SK-N-SH treated with all-trans-retinoic acid at 6 μM for 48 hours (cell line): ENCODE measurements around the gene DCBLD2.
"Not testable (repeated sequence)": the region's sequence is repeated elsewhere in the genome, so short reads cannot be mapped to it uniquely, and the experiment has no call there.

ENCODE experiments used
- ARNTL ChIP-seq: fragments of 450-650 bp; formaldehyde crosslinking; IDR thresholded peaks from 2 replicates; pipeline ENCODE4 v1.5.0; 2020; ENCODE audit warnings: low read depth, mild to moderate bottlenecking, moderate library complexity, borderline replicate concordance
- BACH2 ChIP-seq: fragments of 250-450 bp; sonication (Bioruptor Pico); IDR thresholded peaks from 2 replicates; pipeline ENCODE4 v1.9.0; 2021; ENCODE audit warnings: mild to moderate bottlenecking, borderline replicate concordance
- CSDC2 ChIP-seq: fragments of 250-450 bp; sonication (Bioruptor Pico); IDR thresholded peaks from 2 replicates; pipeline ENCODE4 v1.5.0; 2020; ENCODE audit warnings: mild to moderate bottlenecking, moderate library complexity
- ESRRG ChIP-seq: fragments of 250-450 bp; sonication (Bioruptor Pico); IDR thresholded peaks from 2 replicates; pipeline ENCODE4 v1.6.1; 2021; ENCODE audit warnings: mild to moderate bottlenecking
- RARB ChIP-seq: fragments of 250-450 bp; sonication (Bioruptor Pico); IDR thresholded peaks from 2 replicates; pipeline ENCODE4 v1.8.0; 2021; ENCODE audit warnings: mild to moderate bottlenecking, moderate library complexity
- SNAI2 ChIP-seq: fragments of 250-450 bp; sonication (Bioruptor Pico); IDR thresholded peaks from 2 replicates; pipeline ENCODE4 v1.5.0; 2020; ENCODE audit warnings: mild to moderate bottlenecking, moderate library complexity
- TOX ChIP-seq: fragments of 250-450 bp; sonication (Bioruptor Pico); IDR thresholded peaks from 2 replicates; pipeline ENCODE4 v1.8.0; 2021; ENCODE audit warnings: mild to moderate bottlenecking, moderate library complexity, borderline replicate concordance
- ZFP30 ChIP-seq: fragments of 450-650 bp; formaldehyde crosslinking; IDR thresholded peaks from 2 replicates; pipeline ENCODE4 v1.5.0; 2022; ENCODE audit warnings: mild to moderate bottlenecking, moderate library complexity
- ZNF565 ChIP-seq: fragments of 450-650 bp; formaldehyde crosslinking; conservative IDR thresholded peaks from 2 replicates; pipeline ENCODE4 v1.5.0; 2020; ENCODE audit warnings: low read depth, mild to moderate bottlenecking, moderate library complexity
- TF ChIP-seq, protein P1 (sequence below): fragments of 250-450 bp; sonication (Bioruptor Pico); IDR thresholded peaks from 2 replicates; pipeline ENCODE4 v1.5.1; 2021; ENCODE audit warnings: mild to moderate bottlenecking, moderate library complexity
- TF ChIP-seq, protein P2 (sequence below): fragments of 250-450 bp; sonication (Bioruptor Pico); IDR thresholded peaks from 2 replicates; pipeline ENCODE4 v1.5.0; 2020; ENCODE audit warnings: mild to moderate bottlenecking, moderate library complexity
- TF ChIP-seq, protein P3 (sequence below): fragments of 250-450 bp; sonication (Bioruptor Pico); IDR thresholded peaks from 2 replicates; pipeline ENCODE4 v1.5.1; 2020; ENCODE audit warnings: low read depth, mild to moderate bottlenecking, moderate library complexity

DNA sequence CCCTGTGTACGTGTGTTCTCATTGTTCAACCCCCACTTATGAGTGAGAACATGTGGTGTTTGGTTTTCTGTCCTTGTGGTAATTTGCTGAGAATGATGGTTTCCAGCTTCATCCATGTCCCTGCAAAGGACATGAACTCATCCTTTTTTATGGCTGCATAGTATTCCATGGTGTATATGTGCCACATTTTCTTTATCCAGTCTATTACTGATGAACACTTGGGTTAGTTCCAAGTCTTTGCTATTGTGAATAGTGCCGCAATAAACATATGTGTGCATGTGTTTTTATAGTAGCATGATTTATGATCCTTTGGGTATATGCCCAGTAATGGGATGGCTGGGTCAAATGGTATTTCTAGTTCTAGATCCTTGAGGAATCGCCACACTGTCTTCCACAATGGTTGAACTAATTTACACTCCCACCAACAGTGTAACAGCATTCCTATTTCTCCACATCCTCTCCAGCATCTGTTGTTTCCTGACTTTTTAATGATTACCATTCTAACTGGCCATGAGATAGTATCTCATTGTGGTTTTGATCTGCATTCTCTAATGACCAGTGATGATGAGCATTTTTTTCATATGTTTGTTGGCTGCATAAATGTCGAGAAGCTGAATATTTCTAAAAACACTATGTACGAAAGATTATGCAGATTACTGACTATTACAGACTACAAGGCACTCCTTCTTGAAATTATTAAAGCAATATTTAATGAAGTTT lies 18.7 kb downstream of the DCBLD2 start:
- not testable (repeated sequence) for TF ChIP-seq RARB (CRISPR knock-in tag); ZNF565 (CRISPR knock-in tag); ARNTL (CRISPR knock-in tag); ZFP30 (CRISPR knock-in tag); BACH2 (CRISPR knock-in tag); ESRRG (CRISPR knock-in tag); SNAI2; TOX (CRISPR knock-in tag); CSDC2 (CRISPR knock-in tag)
- TF ChIP-seq, protein P1, sequence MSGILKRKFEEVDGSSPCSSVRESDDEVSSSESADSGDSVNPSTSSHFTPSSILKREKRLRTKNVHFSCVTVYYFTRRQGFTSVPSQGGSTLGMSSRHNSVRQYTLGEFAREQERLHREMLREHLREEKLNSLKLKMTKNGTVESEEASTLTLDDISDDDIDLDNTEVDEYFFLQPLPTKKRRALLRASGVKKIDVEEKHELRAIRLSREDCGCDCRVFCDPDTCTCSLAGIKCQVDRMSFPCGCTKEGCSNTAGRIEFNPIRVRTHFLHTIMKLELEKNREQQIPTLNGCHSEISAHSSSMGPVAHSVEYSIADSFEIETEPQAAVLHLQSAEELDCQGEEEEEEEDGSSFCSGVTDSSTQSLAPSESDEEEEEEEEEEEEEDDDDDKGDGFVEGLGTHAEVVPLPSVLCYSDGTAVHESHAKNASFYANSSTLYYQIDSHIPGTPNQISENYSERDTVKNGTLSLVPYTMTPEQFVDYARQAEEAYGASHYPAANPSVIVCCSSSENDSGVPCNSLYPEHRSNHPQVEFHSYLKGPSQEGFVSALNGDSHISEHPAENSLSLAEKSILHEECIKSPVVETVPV = not testable (repeated sequence)
- TF ChIP-seq, protein P2, sequence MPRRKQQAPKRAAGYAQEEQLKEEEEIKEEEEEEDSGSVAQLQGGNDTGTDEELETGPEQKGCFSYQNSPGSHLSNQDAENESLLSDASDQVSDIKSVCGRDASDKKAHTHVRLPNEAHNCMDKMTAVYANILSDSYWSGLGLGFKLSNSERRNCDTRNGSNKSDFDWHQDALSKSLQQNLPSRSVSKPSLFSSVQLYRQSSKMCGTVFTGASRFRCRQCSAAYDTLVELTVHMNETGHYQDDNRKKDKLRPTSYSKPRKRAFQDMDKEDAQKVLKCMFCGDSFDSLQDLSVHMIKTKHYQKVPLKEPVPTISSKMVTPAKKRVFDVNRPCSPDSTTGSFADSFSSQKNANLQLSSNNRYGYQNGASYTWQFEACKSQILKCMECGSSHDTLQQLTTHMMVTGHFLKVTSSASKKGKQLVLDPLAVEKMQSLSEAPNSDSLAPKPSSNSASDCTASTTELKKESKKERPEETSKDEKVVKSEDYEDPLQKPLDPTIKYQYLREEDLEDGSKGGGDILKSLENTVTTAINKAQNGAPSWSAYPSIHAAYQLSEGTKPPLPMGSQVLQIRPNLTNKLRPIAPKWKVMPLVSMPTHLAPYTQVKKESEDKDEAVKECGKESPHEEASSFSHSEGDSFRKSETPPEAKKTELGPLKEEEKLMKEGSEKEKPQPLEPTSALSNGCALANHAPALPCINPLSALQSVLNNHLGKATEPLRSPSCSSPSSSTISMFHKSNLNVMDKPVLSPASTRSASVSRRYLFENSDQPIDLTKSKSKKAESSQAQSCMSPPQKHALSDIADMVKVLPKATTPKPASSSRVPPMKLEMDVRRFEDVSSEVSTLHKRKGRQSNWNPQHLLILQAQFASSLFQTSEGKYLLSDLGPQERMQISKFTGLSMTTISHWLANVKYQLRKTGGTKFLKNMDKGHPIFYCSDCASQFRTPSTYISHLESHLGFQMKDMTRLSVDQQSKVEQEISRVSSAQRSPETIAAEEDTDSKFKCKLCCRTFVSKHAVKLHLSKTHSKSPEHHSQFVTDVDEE (CRISPR knock-in tag) = not testable (repeated sequence)
- TF ChIP-seq, protein P3, sequence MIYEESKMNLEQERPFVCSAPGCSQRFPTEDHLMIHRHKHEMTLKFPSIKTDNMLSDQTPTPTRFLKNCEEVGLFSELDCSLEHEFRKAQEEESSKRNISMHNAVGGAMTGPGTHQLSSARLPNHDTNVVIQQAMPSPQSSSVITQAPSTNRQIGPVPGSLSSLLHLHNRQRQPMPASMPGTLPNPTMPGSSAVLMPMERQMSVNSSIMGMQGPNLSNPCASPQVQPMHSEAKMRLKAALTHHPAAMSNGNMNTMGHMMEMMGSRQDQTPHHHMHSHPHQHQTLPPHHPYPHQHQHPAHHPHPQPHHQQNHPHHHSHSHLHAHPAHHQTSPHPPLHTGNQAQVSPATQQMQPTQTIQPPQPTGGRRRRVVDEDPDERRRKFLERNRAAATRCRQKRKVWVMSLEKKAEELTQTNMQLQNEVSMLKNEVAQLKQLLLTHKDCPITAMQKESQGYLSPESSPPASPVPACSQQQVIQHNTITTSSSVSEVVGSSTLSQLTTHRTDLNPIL (CRISPR knock-in tag) = not testable (repeated sequence)
